C4-2B (cell line): ENCODE data around the gene BMP7.

Experiments
- CTCF ChIP-seq: fragments of 450-650 bp; conservative IDR thresholded peaks from 2 replicates; pipeline ENCODE4 v1.5.1; 2017; ENCODE audit warnings: mild to moderate bottlenecking
- ZFX ChIP-seq: fragments of 450-650 bp; IDR thresholded peaks from 2 replicates; pipeline ENCODE4 v1.6.1; 2017

GRCh38 chr20:57193094-57193493 is 73.3 kb downstream of the BMP7 start:
- TF ChIP-seq CTCF (no peak), ZFX (no peak)
